Mammary epithelial cell (primary cell): ENCODE results near the gene CSTB.

ENCODE experiments used
- EZH2 ChIP-seq: IDR thresholded peaks from 2 replicates; pipeline ENCODE4 v1.6.1; 2012; ENCODE audit warnings: low read length, inconsistent platforms, borderline replicate concordance
- TF ChIP-seq, protein P1 (sequence below), 2 donors: IDR thresholded peaks in 1 of 2; conservative IDR thresholded peaks in 1 of 2; 2 replicates each; pipeline ENCODE4 v1.5.1; 2011 to 2012; ENCODE audit warnings: inconsistent platforms in 2 of 2, low read length in 2 of 2, mild to moderate bottlenecking in 2 of 2, control low read depth in 1 of 2, low read depth in 1 of 2; ENCODE audit not compliant: insufficient read depth in 1 of 2; ENCODE audit errors: extremely low read depth in 1 of 2

DNA sequence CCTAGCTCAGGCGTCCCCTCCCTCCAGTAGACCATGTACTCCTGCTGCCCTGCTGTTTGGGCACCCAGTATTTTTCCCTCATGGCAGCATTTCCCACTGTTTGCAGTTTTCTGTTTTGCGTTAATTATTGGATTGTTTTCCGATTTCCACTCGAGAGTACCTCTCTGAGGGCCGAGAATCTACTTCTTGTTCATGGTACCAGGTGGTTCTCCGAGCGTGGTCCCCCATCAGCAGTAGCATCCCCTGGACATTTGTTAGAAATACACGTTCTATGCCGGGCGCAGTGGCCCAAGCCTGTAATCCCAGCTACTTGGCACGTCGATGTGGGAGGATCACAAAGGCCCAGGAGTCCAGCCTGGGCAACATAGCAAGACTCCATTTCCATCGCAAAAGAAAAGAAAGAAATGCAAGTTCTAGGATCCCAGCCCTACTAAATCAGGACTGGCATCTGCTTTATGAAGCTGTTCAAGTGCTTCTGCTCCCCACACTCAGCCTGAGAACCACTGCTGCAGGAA is 14.0 kb upstream of the CSTB start:
- TF ChIP-seq, protein P1, sequence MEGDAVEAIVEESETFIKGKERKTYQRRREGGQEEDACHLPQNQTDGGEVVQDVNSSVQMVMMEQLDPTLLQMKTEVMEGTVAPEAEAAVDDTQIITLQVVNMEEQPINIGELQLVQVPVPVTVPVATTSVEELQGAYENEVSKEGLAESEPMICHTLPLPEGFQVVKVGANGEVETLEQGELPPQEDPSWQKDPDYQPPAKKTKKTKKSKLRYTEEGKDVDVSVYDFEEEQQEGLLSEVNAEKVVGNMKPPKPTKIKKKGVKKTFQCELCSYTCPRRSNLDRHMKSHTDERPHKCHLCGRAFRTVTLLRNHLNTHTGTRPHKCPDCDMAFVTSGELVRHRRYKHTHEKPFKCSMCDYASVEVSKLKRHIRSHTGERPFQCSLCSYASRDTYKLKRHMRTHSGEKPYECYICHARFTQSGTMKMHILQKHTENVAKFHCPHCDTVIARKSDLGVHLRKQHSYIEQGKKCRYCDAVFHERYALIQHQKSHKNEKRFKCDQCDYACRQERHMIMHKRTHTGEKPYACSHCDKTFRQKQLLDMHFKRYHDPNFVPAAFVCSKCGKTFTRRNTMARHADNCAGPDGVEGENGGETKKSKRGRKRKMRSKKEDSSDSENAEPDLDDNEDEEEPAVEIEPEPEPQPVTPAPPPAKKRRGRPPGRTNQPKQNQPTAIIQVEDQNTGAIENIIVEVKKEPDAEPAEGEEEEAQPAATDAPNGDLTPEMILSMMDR (conservative IDR thresholded peaks at IDR 0.05 in 1 of 2, IDR thresholded peaks at IDR 0.05 in 1 of 2; ENCODE audit: extremely low read depth in 1 of 2, insufficient read depth in 1 of 2, low read depth in 1 of 2, low read length in 2 of 2), result no peak
- TF ChIP-seq EZH2, result no peak
